Measurements from ENCODE around the gene CYP2C19.
"Not testable (repeated sequence)": the region's sequence is repeated elsewhere in the genome, so short reads cannot be mapped to it uniquely, and the experiment has no call there.

The CYP2C19 gene

GRCh38 chr10:94762393-94762792 is at the start of gene CYP2C19:
Gene CYP2C19 (plus strand): TSS chr10:94762681. CDS start chr10:94762706, 25 bp downstream.
- DNase-seq: no peak

GRCh38 chr10:94725871-94726270 is 36.6 kb upstream of the CYP2C19 start:
- peak; percentile 41 for DNase-seq

- no peak for DNase-seq
Measured at GRCh38 chr10:94735197-94735596, 27.3 kb upstream of the CYP2C19 start.

GRCh38 chr10:94738588-94738987 is 23.9 kb upstream of the CYP2C19 start:
- DNase-seq: no peak

GRCh38 chr10:94747137-94747536 is 15.3 kb upstream of the CYP2C19 start:
- no peak for DNase-seq

GRCh38 chr10:94747838-94748237 is 14.6 kb upstream of the CYP2C19 start:
- no peak for DNase-seq

GRCh38 chr10:94757916-94758315 is 4.6 kb upstream of the CYP2C19 start:
- no peak for DNase-seq

GRCh38 chr10:94760586-94761178 is 1.8 kb upstream of the CYP2C19 start:
- no peak for DNase-seq

GRCh38 chr10:94775425-94775824 is 12.9 kb downstream of the CYP2C19 start:
- DNase-seq: not testable (repeated sequence)

GRCh38 chr10:94777886-94778458 is 15.5 kb downstream of the CYP2C19 start:
- DNase-seq: no peak

GRCh38 chr10:94780844-94781243 is 18.4 kb downstream of the CYP2C19 start:
- no peak for DNase-seq

- DNase-seq: no peak
Measured at GRCh38 chr10:94784256-94784655, 21.8 kb downstream of the CYP2C19 start.

- no peak for DNase-seq
Measured at GRCh38 chr10:94785211-94785610, 22.7 kb downstream of the CYP2C19 start.

- DNase-seq: not testable (repeated sequence)
Measured at GRCh38 chr10:94800551-94800950, 38.1 kb downstream of the CYP2C19 start.

- DNase-seq: no peak
Measured at GRCh38 chr10:94803307-94803706, 40.8 kb downstream of the CYP2C19 start.

- DNase-seq: not testable (repeated sequence)
Measured at GRCh38 chr10:94830025-94830424, 67.5 kb downstream of the CYP2C19 start.

- DNase-seq: no peak
Measured at GRCh38 chr10:94846204-94846603, 83.7 kb downstream of the CYP2C19 start.

GRCh38 chr10:94850766-94851165 is 88.3 kb downstream of the CYP2C19 start:
- DNase-seq: no peak

- DNase-seq: no peak
Measured at GRCh38 chr10:94851263-94851662, 88.8 kb downstream of the CYP2C19 start.

- DNase-seq: no peak
Measured at GRCh38 chr10:94852438-94852837, 90.0 kb downstream of the CYP2C19 start.

GRCh38 chr10:94853065-94853464 is 90.6 kb downstream of the CYP2C19 start:
- no peak for DNase-seq

- no peak for DNase-seq
Measured at GRCh38 chr10:94858005-94858404, 95.5 kb downstream of the CYP2C19 start.

- DNase-seq: no peak
Measured at GRCh38 chr10:94859086-94859485, 96.6 kb downstream of the CYP2C19 start.

GRCh38 chr10:94878649-94879048 is 116.2 kb downstream of the CYP2C19 start:
- no peak for DNase-seq

GRCh38 chr10:94879214-94879613 is 116.7 kb downstream of the CYP2C19 start:
- no peak for DNase-seq

Data from OCI-M1 (cell line).